ELR (cell line): ENCODE measurements around the gene SOX9.
"Not testable (repeated sequence)": the region's sequence is repeated elsewhere in the genome, so short reads cannot be mapped to it uniquely, and the experiment has no call there.

ENCODE experiments used
- DNase-seq: peaks from one replicate; pipeline ENCODE4 v3.0.0-alpha.2; 2015; ENCODE audit warnings: low read depth

Gene SOX9

GRCh38 chr17:72126575-72127486 lies 6.0 kb downstream of the SOX9 start:
- DNase-seq: peak; percentile 90

- DNase-seq: no peak
Observed at GRCh38 chr17:72128039-72128438, 7.2 kb downstream of the SOX9 start.

DNA sequence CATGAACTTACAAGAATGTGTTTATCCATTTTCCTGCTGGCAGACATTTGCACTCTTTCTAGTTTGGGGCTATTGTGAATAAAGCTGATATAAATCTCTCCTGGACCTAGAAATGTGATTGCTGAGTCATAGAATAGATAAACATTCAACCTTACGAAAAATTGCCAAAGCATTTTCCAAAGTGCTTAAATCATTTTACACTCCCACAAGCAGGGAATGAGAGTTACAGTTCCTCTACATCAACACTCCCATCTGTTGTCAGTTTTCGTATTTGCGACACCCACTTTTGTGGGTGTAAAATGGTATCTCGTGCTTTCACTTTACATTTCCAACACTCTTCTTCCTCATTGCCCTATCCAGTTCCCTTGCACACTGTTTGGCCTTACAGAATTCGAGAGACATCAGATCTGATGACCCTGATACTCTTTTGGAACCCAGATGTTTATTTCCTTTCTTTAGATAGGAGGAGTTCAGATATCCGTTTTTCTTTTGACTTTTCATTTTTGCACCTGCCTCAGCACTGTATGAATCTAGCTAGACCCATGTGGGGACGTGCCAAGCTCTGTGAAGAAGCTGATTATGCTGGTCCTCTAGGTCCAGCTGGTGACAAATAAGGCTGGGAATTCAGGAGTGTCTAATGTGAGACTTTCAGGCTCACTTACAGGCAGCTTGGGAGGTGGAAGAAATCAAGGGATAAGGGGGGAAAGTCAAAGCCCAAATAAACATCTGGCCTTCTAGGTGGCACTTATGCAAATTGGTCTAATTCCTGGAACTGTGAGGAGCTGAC lies 14.0 kb downstream of the SOX9 start:
- DNase-seq: no peak

DNA sequence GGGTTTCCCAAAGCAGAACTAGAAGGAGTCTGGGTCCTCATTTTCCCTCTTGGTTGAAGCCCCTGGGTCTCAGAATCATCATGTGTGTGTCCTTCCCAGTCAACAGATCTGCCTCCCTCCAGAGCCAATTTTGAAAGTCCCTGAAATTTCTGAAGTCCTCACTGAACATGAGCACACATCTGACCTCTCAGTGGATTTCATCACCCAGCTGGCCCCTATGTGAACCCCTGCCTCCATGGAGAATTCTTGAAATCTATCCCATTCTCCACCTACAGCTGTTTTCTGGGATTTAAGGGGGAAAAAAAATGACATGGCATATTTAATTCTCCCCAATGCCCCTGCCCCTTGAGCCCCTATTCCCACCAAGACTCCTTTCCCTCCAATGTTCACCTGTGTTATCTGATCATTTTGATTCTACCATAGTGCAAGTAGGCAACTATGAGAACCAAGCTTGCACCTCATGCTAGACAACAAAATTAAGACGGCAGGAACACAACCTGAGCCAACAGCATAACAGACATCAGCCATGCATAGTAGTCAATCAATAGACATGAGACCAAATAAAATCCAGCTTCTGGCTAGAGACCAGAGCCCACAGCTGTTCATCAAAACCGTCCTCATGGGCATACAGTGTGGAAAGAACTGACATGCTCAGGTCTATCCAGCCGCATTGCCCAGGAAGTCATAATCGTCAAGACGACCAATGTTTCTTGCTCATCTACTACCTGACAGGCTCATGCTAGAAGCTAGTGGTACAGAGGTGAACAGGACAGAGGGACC lies 14.9 kb downstream of the SOX9 start:
- no peak for DNase-seq

GRCh38 chr17:72136692-72137091 lies 15.9 kb downstream of the SOX9 start:
- peak; percentile 87 for DNase-seq

DNA sequence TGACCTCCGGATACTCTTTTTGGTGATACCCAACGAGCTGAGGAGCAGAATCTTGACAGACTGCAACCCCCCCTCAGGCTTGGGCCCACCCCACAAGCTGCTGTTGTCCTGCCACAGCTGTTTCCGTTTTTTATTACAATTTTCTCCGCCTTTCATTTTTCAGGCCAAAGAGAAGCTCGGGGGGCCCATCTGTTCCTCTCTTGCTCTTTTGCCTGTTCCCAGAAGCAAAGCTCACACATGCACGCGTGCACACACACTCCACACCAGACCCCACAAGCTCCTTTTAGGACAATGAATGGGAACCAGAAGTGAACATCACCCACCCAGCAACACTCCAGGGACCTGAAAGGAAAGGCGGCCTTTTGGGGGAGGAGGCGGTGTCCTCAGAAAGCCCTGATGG lies 16.3 kb downstream of the SOX9 start:
- DNase-seq: no peak

- DNase-seq: peak; percentile 82
Observed at GRCh38 chr17:72139212-72139611, 18.4 kb downstream of the SOX9 start.

DNA sequence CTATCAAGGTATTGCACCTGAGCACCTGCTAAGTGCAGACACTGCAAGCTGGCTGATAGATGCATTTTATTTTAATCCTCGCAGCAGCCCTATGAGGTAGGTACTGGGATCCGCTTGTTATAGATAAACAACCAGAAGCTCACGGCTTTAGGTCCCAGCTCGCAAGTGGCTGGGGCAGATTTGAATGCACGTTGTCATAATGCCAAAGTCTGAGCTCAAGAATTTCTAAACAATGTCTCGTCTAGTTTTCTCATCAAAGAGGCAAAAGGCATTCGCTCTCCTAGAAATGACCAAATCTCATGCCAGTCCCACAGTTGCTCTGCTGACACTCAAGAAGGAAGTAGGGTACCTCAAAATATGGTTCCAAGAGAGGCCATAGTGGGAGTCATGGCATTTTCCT lies 20.5 kb downstream of the SOX9 start:
- DNase-seq: no peak

- not testable (repeated sequence) for DNase-seq
Observed at GRCh38 chr17:72142097-72142496, 21.3 kb downstream of the SOX9 start.

DNA sequence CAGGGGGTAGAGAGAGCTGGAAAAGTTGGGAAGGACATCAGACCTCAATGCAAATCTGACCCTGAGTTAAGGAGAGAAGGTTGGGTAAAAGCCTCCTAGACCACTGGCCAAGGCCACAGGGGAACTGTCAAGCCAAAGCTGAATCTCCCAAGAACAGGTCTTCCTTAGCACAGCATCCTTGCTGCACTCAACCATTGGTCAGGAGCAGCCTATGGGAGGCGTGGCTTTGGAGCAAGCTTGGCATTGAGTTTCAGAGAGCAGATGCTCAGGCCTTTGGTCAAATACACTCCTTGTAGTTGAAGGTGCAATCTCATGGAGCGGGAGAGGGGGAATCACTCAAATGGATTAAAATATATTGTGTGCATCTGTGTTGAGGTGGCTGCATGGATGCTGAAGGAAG lies 21.8 kb downstream of the SOX9 start:
- DNase-seq: no peak

DNA sequence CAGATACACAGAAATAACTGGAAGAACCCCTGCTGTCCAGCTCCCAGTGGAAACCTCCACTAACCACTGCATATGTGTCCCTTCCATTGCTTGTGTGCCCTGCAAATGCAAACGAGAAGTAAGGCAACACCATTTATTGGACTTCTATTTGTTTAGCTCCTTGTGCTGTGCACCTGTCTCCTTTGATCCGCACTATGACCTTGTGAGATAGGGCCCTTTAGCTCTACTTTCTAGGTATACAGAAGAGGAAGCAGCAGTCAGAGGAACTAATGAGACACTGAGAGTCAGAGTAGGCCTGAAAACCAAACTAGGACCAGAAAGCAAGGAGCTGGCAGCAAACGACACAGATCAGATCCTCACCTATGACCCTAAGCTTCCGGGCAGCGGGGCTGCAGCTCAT lies 22.4 kb downstream of the SOX9 start:
- DNase-seq: no peak

- DNase-seq: no peak
Observed at GRCh38 chr17:72144101-72144500, 23.3 kb downstream of the SOX9 start.

DNA sequence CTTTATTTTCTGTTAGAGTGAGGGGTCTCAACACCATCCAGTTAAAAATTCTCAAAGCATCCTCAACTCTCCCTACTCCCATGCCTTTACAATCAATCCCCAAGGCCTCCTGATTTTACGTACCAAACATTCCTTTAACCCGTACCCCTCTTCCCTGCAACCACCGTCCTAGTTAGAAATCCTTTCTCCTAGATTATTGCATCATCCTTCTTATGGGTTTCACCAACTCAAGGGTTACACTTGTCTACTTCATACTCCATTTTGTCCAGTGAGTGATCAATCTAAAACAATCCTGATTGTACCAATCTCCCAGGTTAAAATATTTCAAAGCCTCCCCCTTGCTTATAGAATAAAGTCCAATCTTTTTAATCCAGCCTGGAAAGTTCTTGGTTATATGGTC lies 24.7 kb downstream of the SOX9 start:
- no peak for DNase-seq

GRCh38 chr17:72145962-72146361 lies 25.1 kb downstream of the SOX9 start:
- DNase-seq: peak; percentile 79

- no peak for DNase-seq
Observed at GRCh38 chr17:72146371-72146770, 25.6 kb downstream of the SOX9 start.

- no peak for DNase-seq
Observed at GRCh38 chr17:72150632-72151460, 30.0 kb downstream of the SOX9 start.

DNA sequence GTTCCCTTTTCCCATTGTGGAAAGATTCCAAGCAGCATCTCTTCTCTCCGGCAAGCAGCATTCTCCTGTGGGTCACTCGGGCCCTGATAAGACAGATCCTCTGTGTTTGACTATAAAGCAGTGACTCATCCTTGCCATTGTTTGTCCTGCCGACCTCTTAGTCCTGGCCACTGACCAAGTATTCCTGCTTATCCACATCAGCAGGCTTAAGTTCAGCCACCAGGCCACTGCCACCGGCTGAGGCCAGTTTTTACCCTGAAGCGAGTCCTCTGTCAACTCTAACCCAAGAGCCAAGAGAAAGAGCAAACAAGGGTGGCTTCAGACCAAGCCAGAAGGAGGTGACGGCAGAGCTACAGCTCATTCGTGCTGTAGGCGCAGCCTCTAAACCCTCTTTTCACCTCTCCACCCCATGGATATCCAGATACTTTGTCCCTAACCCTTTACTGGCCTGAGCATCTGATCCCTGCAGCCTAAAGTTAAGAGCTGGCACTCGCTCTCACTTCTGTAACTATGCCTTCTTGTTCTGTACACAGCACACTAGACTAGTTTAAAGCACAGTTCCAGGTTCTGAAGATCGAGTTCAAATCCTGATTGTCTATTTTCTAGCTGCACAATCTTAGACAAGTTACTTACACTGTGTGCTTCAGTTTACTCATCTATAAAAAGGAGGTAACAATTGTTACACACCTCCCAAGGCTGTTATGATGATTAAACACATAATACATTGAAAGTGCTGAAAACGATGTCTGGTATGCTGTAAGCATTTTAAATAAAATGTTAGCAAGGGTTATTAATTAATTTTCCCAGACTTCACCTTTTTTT lies 31.0 kb downstream of the SOX9 start:
- peak; percentile 91 for DNase-seq

DNA sequence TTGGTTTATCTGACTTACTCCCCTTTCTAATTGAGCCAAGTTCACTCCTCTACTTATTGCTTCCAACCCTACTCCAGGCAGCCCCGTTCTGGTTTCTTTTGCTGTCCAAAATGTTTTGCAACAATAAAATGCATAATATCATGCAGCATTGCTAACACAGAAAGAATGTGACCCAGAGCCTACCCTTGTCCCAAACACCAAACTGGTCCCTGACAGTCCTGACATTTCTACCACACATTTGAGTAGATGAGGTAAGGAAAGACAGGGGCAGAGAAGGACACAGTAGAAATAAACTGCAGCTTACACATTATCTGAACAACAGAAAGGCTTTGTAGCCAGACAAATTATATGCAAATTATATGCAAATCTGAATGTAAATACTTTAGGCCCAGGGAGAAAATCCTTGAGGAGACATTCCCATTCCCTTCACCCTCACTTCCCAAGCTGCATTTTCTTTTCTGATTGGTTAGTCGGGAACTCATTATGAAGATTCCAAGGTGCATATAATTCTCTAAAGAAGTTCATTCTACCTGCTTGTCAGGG lies 31.6 kb downstream of the SOX9 start:
- peak; percentile 43 for DNase-seq

- no peak for DNase-seq
Observed at GRCh38 chr17:72158895-72159885, 38.4 kb downstream of the SOX9 start.
